Measurements from ENCODE around the gene FAU.
A peak's percentile ranks its signal among the peaks of the same experiment; 100 is the strongest.

Gene FAU

GRCh38 chr11:65111159-65111743 lies 10.7 kb downstream of the FAU start:
- Histone ChIP-seq H3K79me1 (replicated peaks; ENCODE audit: low read length, poor library complexity, severe bottlenecking) (peaks cover 44% of the 10 kb centered on the region), H3K4me3 (ENCODE audit: insufficient read depth in 1 of 2, low read depth in 1 of 2, low read length in 2 of 2) (no peak overlapping the region), H3K4me1 (ENCODE audit: control insufficient read depth, insufficient read depth, low read depth, low read length) (peaks cover 42% of the 10 kb centered on the region), H3K4me2 (ENCODE audit: low read length, poor library complexity, severe bottlenecking) (no peak overlapping the region), H2BK120ac (ENCODE audit: low read depth, low read length) (no peak overlapping the region), H3K18ac (ENCODE audit: low read depth in 1 of 2, low read length in 2 of 2) (no peak overlapping the region), H4K8ac (ENCODE audit: low read length) (no peak overlapping the region), H2BK15ac (ENCODE audit: low read depth, poor library complexity, severe bottlenecking) (no peak overlapping the region), H4K91ac (ENCODE audit: low read length) (peak overlapping the region; percentile 29), H3K27me3 (ENCODE audit: control insufficient read depth in 1 of 2, insufficient read depth in 1 of 2, low read length in 2 of 2) (no peaks in the 10 kb centered on the region), H3K23ac (ENCODE audit: low read length in 2 of 2) (no peak overlapping the region), H2BK12ac (ENCODE audit: low read length in 2 of 2) (peak overlapping the region in 1 of 2 experiments; percentile 33), H3K27ac (ENCODE audit: low read length, poor library complexity, severe bottlenecking) (no peak overlapping the region), H2BK5ac (ENCODE audit: low read depth, low read length, poor library complexity, severe bottlenecking) (no peak overlapping the region), H3K9ac (ENCODE audit: low read length) (no peak overlapping the region), H2AFZ (ENCODE audit: low read depth, low read length) (no peak overlapping the region), H3K14ac (ENCODE audit: low read length in 2 of 2) (no peak overlapping the region), H3K4ac (ENCODE audit: low read depth in 1 of 2, low read length in 2 of 2) (no peak overlapping the region), H3K36me3 (ENCODE audit: control insufficient read depth in 1 of 2, insufficient read depth in 2 of 2, low read depth in 1 of 2, low read length in 2 of 2) (peaks cover 29 to 59% of the 10 kb centered on the region in 2 experiments), H2AK5ac (ENCODE audit: low read length, severe bottlenecking) (no peak overlapping the region), H3K9me3 (ENCODE audit: control insufficient read depth, low read length) (no peaks in the 10 kb centered on the region)
- WGBS: 71% methylated on average over 31 of the region's 31 CpGs
- no peak for DNase-seq

GRCh38 chr11:65110354-65110861 lies 11.5 kb downstream of the FAU start:
- peak overlapping the region in 1 of 2 experiments; percentile 47 for H2BK12ac ChIP-seq (ENCODE audit: low read length in 2 of 2)
- 16% methylated on average over 18 of the region's 18 CpGs for WGBS
- H4K8ac ChIP-seq (ENCODE audit: low read length): no peak overlapping the region
- peak overlapping the region in 1 of 2 experiments; percentile 32 for H3K4ac ChIP-seq (ENCODE audit: low read depth in 1 of 2, low read length in 2 of 2)
- no peak overlapping the region for H2BK15ac ChIP-seq (ENCODE audit: low read depth, poor library complexity, severe bottlenecking)
- peak overlapping the region; percentile 9 to 48 for H3K18ac ChIP-seq (ENCODE audit: low read depth in 1 of 2, low read length in 2 of 2)
- peak overlapping the region; percentile 35 for H3K27ac ChIP-seq (ENCODE audit: low read length, poor library complexity, severe bottlenecking)
- H2BK120ac ChIP-seq (ENCODE audit: low read depth, low read length): no peak overlapping the region
- H2AK5ac ChIP-seq (ENCODE audit: low read length, severe bottlenecking): no peak overlapping the region
- peak; percentile 85 for DNase-seq
- peaks cover 33% of the 10 kb centered on the region for H3K4me1 ChIP-seq (ENCODE audit: control insufficient read depth, insufficient read depth, low read depth, low read length)
- no peaks in the 10 kb centered on the region for H3K9me3 ChIP-seq (ENCODE audit: control insufficient read depth, low read length)
- no peak overlapping the region for H3K4me2 ChIP-seq (ENCODE audit: low read length, poor library complexity, severe bottlenecking)
- H4K91ac ChIP-seq (ENCODE audit: low read length): peak overlapping the region; percentile 56
- H3K79me1 ChIP-seq (replicated peaks; ENCODE audit: low read length, poor library complexity, severe bottlenecking): peaks cover 43% of the 10 kb centered on the region
- H3K9ac ChIP-seq (ENCODE audit: low read length): peak overlapping the region; percentile 58
- H3K4me3 ChIP-seq (ENCODE audit: insufficient read depth in 1 of 2, low read depth in 1 of 2, low read length in 2 of 2): peak overlapping the region in 1 of 2 experiments; percentile 26
- H2AFZ ChIP-seq (ENCODE audit: low read depth, low read length): no peak overlapping the region
- H2BK5ac ChIP-seq (ENCODE audit: low read depth, low read length, poor library complexity, severe bottlenecking): no peak overlapping the region
- H3K36me3 ChIP-seq (ENCODE audit: control insufficient read depth in 1 of 2, insufficient read depth in 2 of 2, low read depth in 1 of 2, low read length in 2 of 2): peaks cover 23 to 55% of the 10 kb centered on the region in 2 experiments
- H3K14ac ChIP-seq (ENCODE audit: low read length in 2 of 2): no peak overlapping the region
- H3K23ac ChIP-seq (ENCODE audit: low read length in 2 of 2): no peak overlapping the region
- no peaks in the 10 kb centered on the region for H3K27me3 ChIP-seq (ENCODE audit: control insufficient read depth in 1 of 2, insufficient read depth in 1 of 2, low read length in 2 of 2)

- Histone ChIP-seq H3K9me3 (ENCODE audit: control insufficient read depth, low read length) (no peaks in the 10 kb centered on the region), H3K4ac (ENCODE audit: low read depth in 1 of 2, low read length in 2 of 2) (no peak overlapping the region), H2BK15ac (ENCODE audit: low read depth, poor library complexity, severe bottlenecking) (no peak overlapping the region), H3K4me1 (ENCODE audit: control insufficient read depth, insufficient read depth, low read depth, low read length) (peaks cover 27% of the 10 kb centered on the region), H2BK5ac (ENCODE audit: low read depth, low read length, poor library complexity, severe bottlenecking) (no peak overlapping the region), H3K9ac (ENCODE audit: low read length) (no peak overlapping the region), H3K18ac (ENCODE audit: low read depth in 1 of 2, low read length in 2 of 2) (no peak overlapping the region), H3K14ac (ENCODE audit: low read length in 2 of 2) (no peak overlapping the region), H3K23ac (ENCODE audit: low read length in 2 of 2) (no peak overlapping the region), H3K79me1 (replicated peaks; ENCODE audit: low read length, poor library complexity, severe bottlenecking) (peaks cover 38% of the 10 kb centered on the region), H3K27ac (ENCODE audit: low read length, poor library complexity, severe bottlenecking) (no peak overlapping the region), H2BK120ac (ENCODE audit: low read depth, low read length) (no peak overlapping the region), H4K91ac (ENCODE audit: low read length) (no peak overlapping the region), H3K4me2 (ENCODE audit: low read length, poor library complexity, severe bottlenecking) (no peak overlapping the region), H4K8ac (ENCODE audit: low read length) (no peak overlapping the region), H2BK12ac (ENCODE audit: low read length in 2 of 2) (no peak overlapping the region), H2AFZ (ENCODE audit: low read depth, low read length) (no peak overlapping the region), H2AK5ac (ENCODE audit: low read length, severe bottlenecking) (no peak overlapping the region), H3K27me3 (ENCODE audit: control insufficient read depth in 1 of 2, insufficient read depth in 1 of 2, low read length in 2 of 2) (no peaks in the 10 kb centered on the region), H3K36me3 (ENCODE audit: control insufficient read depth in 1 of 2, insufficient read depth in 2 of 2, low read depth in 1 of 2, low read length in 2 of 2) (peaks cover 21 to 48% of the 10 kb centered on the region in 2 experiments), H3K4me3 (ENCODE audit: insufficient read depth in 1 of 2, low read depth in 1 of 2, low read length in 2 of 2) (no peak overlapping the region)
- no peak for DNase-seq
- WGBS: 91% methylated on average over 36 of the region's 36 CpGs
Observed at GRCh38 chr11:65109231-65110198, 12.4 kb downstream of the FAU start.
